ENCODE results near the gene OR8B12.
A peak's percentile ranks its signal among the peaks of the same experiment; 100 is the strongest.

The OR8B12 gene, protein sequence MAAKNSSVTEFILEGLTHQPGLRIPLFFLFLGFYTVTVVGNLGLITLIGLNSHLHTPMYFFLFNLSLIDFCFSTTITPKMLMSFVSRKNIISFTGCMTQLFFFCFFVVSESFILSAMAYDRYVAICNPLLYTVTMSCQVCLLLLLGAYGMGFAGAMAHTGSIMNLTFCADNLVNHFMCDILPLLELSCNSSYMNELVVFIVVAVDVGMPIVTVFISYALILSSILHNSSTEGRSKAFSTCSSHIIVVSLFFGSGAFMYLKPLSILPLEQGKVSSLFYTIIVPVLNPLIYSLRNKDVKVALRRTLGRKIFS

DNA sequence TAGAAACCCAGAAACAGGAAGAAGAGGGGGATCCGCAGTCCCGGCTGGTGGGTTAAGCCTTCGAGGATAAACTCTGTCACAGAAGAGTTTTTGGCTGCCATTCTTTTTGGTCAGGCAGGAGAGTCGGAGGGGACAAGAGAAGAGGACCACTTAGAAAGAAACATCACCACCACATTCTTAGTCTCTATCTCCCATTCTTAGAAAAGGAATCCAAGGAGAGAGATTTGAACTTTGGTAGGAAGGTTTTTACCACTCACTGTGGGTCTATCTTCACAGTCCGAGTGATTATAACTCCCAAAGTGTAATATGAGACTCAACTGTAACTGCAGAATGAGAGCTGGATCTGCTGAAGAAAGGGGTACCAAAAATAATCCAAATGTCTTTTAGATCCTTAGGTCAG, at the start of gene OR8B12:
Gene OR8B12 (minus strand): TSS at position 101 of the 400 bp plus-strand sequence. CDS start 0 bp downstream, at position 101.
- no peak for DNase-seq

DNA sequence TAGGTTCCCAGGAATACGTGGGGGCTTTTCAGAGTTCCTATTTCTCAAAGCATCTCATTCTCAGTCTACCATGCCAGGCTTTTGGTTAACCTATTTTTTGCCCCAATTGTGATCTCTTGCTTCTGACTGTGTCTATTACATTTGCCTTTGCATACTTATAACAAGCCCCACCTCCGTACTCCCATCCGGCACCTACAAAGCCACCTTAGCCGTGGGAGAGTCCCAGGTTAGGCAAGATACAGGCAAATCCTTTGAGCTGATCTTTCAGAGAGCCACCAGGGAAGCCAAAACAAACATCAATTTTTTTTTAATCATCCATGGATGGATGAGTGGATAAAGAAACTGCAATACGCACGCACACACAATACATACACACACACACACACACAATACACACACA, 49.2 kb upstream of the OR8B12 start:
- no peak for DNase-seq

DNA sequence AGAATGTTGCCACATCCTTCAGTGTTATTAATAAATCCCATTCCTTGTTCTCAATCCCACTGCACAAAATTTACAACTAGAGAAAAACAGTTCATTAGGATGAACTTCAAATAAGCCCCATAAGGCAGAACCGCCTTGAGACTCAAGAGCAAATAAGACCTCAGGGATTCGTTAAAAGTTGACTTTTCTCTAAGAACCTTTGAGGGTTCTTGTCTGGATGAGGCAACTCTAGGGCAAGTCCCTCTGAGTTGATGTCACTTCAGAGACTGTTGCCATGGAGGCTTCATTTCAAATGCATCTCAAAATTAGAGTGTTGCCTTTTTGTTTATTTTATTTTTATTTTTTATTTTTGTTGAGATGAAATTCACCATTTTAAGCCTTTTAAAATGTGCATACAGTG, 48.0 kb upstream of the OR8B12 start:
- no peak for DNase-seq

GRCh38 chr11:124586238-124586860, 42.9 kb upstream of the OR8B12 start:
- peak in 1 of 2 experiments; percentile 46 for DNase-seq

GRCh38 chr11:124584681-124585372, 41.4 kb upstream of the OR8B12 start:
- no peak for DNase-seq

DNA sequence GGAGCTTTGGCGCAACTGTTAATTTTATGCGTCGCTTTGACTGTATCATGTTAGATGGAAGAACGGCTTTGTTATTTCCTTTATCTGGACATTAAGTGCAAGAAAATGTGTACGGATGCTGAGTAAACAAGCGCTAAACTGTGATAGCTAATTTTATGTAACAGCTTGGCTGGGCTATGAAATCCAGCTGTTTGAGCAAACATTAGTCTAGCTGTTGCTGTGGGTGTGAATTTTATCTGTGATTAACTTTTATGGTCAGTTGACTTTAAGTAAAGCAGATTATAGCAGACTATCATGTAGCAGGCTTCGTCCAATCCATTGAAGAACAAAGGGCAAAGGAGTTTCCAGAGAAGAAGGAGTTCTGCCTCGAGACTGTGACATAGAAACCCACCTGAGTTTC, 40.3 kb upstream of the OR8B12 start:
- no peak for DNase-seq

GRCh38 chr11:124582565-124582964, 39.1 kb upstream of the OR8B12 start:
- DNase-seq, result peak in 1 of 2 experiments; percentile 58

DNA sequence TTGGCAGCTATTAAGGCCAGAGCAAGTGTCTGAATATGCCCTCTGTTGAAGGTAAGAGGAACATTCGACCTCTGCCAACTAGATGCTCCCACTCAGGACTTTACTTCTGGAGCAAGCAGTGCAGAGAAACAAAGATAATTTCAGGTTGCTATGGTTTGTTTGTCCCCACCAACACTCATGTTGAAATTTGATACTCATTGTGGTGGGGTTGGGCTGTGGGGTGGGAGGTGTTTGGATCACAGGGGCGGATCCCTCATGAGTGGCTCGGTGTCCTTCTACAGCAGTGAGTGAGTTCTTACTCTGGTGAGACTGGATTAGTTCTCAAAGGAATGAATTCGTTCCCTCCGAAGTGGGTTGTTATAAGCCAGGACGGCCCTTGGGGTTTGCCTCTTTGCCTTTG, 38.4 kb upstream of the OR8B12 start:
- no peak for DNase-seq

GRCh38 chr11:124578761-124579160, 35.3 kb upstream of the OR8B12 start:
- no peak for DNase-seq

- DNase-seq, result no peak
Observed at GRCh38 chr11:124577716-124578427, 34.4 kb upstream of the OR8B12 start.

DNA sequence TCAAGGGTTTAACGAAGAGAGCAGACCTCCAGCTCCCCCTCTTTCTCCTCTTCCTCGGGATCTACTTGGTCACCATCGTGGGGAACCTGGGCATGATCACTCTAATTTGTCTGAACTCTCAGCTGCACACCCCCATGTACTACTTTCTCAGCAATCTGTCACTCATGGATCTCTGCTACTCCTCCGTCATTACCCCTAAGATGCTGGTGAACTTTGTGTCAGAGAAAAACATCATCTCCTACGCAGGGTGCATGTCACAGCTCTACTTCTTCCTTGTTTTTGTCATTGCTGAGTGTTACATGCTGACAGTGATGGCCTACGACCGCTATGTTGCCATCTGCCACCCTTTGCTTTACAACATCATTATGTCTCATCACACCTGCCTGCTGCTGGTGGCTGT, 26.7 kb upstream of the OR8B12 start:
- no peak for DNase-seq

DNA sequence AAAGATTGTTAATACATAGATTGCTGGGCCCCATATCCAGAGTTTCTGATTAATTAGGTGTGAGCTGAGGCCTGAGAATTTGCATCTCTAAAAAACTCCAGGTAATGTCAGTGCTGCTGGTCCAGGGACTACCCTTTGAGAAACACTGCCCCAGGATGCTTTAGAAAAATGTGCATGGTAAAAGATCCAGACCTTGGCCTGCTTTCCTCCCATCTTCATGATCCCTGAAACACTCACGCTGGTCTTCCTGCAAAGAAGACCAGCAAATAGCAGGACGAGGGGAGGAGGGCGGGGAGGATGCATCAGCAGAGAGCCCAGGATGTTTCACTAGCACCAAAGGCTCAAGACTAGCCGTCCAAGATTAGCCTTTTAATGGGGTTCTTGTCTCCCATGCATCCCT, 26.2 kb upstream of the OR8B12 start, which contains the start of gene OR8A1:
Gene OR8A1 (plus strand): TSS at position 301 of the 400 bp plus-strand sequence. CDS start 123 bp downstream, outside the sequence.
- DNase-seq, result no peak

GRCh38 chr11:124556828-124557227, 13.4 kb upstream of the OR8B12 start:
- no peak for DNase-seq

- no peak for DNase-seq
Observed at GRCh38 chr11:124551987-124552386, 8.5 kb upstream of the OR8B12 start.

DNA sequence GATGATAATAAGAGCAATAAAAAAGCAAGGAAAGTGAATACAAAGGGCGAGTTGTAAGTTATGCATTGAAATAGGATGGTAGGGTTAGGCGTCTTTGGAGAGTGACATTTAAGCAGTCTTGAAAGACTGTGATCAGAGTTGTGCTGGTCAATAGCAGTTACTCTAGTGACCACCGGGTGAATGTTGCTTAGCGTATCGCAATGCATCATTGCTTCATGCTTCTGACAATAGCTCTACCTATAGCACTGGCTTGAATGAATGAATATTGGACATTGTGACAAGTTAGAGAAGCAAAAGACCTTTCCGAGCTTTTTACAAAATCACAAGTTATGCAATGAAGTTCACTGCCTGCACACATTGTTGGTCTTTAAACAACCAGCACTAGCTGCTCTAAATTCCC, 7.7 kb upstream of the OR8B12 start:
- no peak for DNase-seq

- no peak for DNase-seq
Observed at GRCh38 chr11:124543145-124543544, 309 bp downstream of the OR8B12 start.

DNA sequence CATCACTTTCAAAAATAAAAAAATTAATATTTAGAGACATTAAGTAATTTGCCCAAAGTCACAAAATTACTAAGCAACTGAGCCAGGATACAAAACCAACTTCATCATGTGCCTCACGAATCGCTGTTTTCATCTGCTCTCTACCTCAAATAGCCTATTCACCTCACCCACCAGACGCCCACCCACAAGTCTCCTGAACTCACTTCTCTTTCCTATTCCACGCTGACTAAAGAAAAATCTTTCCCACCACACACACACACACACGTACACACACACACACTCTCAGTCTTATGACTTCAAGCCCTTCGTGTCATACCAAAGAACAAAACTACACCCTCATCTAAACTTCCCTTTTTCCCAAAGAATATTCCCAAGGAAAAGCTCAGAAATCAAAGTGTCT, 2.2 kb downstream of the OR8B12 start:
- DNase-seq, result no peak

DNA sequence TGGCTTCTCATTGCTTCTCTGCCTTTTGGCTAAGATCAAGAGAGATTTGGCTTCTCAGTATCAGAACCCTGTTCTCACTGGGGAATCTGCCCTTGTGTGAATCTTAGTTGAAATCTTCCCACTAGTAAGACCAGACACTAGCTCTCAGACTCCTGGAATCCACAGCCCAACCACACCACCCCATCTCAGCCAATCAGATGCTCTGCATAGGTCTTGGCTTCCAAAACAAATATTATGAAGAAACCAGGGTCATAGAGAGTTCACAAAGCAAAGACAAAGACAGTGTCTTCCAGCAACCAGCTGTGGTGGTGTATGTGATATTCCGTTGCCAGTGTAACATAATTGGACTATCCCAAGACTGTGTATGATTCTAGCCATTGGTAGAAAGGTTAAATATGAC, 5.4 kb downstream of the OR8B12 start:
- DNase-seq, result no peak

GRCh38 chr11:124536520-124536919, 6.9 kb downstream of the OR8B12 start:
- DNase-seq, result no peak

DNA sequence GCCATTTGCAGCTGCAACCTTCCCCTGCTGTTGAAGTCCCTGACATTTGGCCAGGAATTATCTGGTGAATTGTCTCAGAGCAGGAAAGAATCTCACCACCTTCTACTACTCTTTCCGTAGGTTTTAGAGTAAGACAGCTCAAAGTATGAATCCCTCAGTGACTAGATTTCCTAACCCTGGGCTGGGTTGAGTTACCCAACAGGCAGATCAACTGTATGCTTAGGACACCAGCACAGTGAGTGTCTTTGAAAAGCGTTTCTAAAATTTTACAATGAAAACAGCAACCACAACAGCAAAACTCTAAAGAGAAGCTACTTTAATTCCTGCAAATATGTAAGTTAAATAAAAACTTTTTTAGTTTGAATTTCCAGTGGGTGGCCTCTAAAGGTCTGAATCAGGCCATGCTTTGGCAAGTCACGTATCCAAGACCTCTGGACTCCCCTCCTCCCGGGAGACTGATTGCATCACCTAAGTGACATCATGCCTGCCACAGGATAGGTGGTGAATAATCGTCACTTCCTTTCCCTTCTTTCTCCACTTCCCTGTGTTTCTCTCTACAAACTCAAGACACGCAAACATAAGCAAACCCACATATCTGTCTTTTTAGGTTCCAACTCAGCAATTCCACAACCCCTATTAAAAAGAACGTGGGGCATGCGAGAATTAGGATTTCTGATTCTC, 7.8 kb downstream of the OR8B12 start:
- DNase-seq, result no peak

DNA sequence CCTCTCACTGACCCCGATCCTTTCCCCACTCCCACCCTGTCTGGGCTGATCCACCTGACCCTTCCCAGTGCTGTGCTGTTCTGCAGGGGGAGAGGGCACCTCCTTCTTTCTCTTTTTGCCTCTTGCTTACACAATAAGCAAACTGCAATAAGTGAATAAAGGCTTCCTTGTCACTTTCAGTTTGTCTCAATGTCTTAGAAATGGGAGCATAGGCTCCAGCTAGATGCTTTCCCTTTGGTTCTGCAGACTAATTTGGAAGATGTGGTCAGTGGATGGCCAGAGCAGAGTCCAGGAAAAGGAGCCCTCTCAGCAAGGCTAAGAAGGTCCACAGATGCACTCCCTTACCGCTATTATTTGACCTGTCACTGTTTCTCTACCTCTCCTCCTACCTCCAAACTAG, 9.4 kb downstream of the OR8B12 start:
- no peak for DNase-seq

DNA sequence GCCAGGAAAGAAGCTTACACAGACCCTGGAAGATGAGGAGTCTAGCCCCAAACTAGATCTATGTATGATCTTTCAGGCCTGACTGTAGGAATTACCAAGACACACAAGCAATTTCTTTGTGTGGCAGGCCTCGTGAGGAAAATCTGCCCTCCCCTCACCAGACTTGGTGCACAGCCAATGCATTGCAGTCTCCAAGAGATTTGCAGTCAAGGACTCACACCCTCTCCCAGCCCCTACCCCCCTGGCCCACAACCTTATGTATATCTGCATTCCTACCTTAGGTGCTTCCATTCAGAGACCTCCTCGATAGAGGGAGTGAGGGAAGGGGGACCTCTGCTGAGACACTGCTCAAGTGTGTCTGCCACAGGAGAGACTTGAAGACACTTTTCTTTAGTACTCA, 9.8 kb downstream of the OR8B12 start:
- DNase-seq, result no peak

DNA sequence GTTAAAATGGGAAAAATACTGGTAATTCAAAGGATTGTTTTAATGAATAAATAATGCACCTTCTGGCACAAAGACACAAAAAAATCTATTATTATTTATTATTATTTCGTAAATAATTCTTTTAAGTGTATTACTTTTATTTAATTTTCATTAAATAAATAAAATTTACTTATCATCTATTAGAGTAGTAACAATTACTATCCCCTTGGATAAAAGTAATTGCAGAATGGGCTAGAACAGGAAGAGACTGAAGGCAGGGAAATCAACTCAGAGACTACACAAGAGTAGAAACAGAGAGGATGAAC, 23.0 kb downstream of the OR8B12 start:
- no peak for DNase-seq

Data from NCI-H524 (cell line).